GM23338 (cell line): ENCODE results near the gene CYP46A1.

Experiments used
- CTCF ChIP-seq, 2 experiments: fragments of 200-600 bp in 1 of 2; sonication (generic) in 1 of 2; conservative IDR thresholded peaks; 2 replicates each; pipeline versions ENCODE4 v1.5.1 to v1.6.1; 2016 to 2017; ENCODE audit warnings: antibody characterized with exemption in 2 of 2, low read depth in 2 of 2, mild to moderate bottlenecking in 2 of 2, moderate library complexity in 1 of 2
- EZH2 ChIP-seq: fragments of 200-600 bp; sonication (generic); IDR thresholded peaks from one replicate; pipeline ENCODE4 v1.8.0; 2017; ENCODE audit warnings: antibody characterized with exemption, mild to moderate bottlenecking, low read depth; ENCODE audit not compliant: unreplicated experiment

- TF ChIP-seq CTCF (conservative IDR thresholded peaks at IDR 0.05; ENCODE audit: low read depth in 2 of 2): no peak
- no peak for TF ChIP-seq EZH2
Measured at GRCh38 chr14:99755068-99755405, 70.9 kb downstream of the CYP46A1 start.
